ENCODE measurements around the gene PRSS2.
"Not testable (repeated sequence)": the region's sequence is repeated elsewhere in the genome, so short reads cannot be mapped to it uniquely, and the experiment has no call there.

Gene PRSS2

GRCh38 chr7:142759433-142759832 is 11.3 kb upstream of the PRSS2 start:
- DNase-seq (ENCODE audit: low read depth) = no peak

GRCh38 chr7:142760071-142760642 is 10.6 kb upstream of the PRSS2 start:
- no peak for DNase-seq (ENCODE audit: low read depth)

GRCh38 chr7:142761606-142762005 is 9.2 kb upstream of the PRSS2 start:
- DNase-seq (ENCODE audit: low read depth) = not testable (repeated sequence)

GRCh38 chr7:142762104-142762503 is 8.7 kb upstream of the PRSS2 start:
- DNase-seq (ENCODE audit: low read depth) = no peak

GRCh38 chr7:142767451-142767850 is 3.3 kb upstream of the PRSS2 start:
- DNase-seq (ENCODE audit: low read depth) = no peak

- DNase-seq (ENCODE audit: low read depth) = no peak
Measured at GRCh38 chr7:142767861-142768260, 2.9 kb upstream of the PRSS2 start.

- DNase-seq (ENCODE audit: low read depth) = not testable (repeated sequence)
Measured at GRCh38 chr7:142768885-142769284, 1.9 kb upstream of the PRSS2 start.

GRCh38 chr7:142771353-142771723 is 568 bp downstream of the PRSS2 start:
- no peak for DNase-seq (ENCODE audit: low read depth)

- DNase-seq (ENCODE audit: low read depth) = no peak
Measured at GRCh38 chr7:142772051-142772450, 1.3 kb downstream of the PRSS2 start.

- DNase-seq (ENCODE audit: low read depth) = no peak
Measured at GRCh38 chr7:142772673-142773072, 1.9 kb downstream of the PRSS2 start.

- no peak for DNase-seq (ENCODE audit: low read depth)
Measured at GRCh38 chr7:142773230-142773629, 2.5 kb downstream of the PRSS2 start.

GRCh38 chr7:142773937-142774744 is 3.4 kb downstream of the PRSS2 start:
- DNase-seq (ENCODE audit: low read depth) = no peak

GRCh38 chr7:142774826-142775225 is 4.1 kb downstream of the PRSS2 start:
- no peak for DNase-seq (ENCODE audit: low read depth)

GRCh38 chr7:142775351-142776115 is 4.8 kb downstream of the PRSS2 start:
- DNase-seq (ENCODE audit: low read depth) = not testable (repeated sequence)

GRCh38 chr7:142776206-142776844 is 5.6 kb downstream of the PRSS2 start:
- no peak for DNase-seq (ENCODE audit: low read depth)

GRCh38 chr7:142776845-142777225 is 6.1 kb downstream of the PRSS2 start:
- not testable (repeated sequence) for DNase-seq (ENCODE audit: low read depth)

- no peak for DNase-seq (ENCODE audit: low read depth)
Measured at GRCh38 chr7:142777318-142777717, 6.5 kb downstream of the PRSS2 start.

- no peak for DNase-seq (ENCODE audit: low read depth)
Measured at GRCh38 chr7:142782922-142783900, 12.4 kb downstream of the PRSS2 start.

- no peak for DNase-seq (ENCODE audit: low read depth)
Measured at GRCh38 chr7:142784096-142784495, 13.3 kb downstream of the PRSS2 start.

- no peak for DNase-seq (ENCODE audit: low read depth)
Measured at GRCh38 chr7:142784716-142785115, 13.9 kb downstream of the PRSS2 start.

GRCh38 chr7:142785841-142786250 is 15.1 kb downstream of the PRSS2 start:
- DNase-seq (ENCODE audit: low read depth) = no peak

Data from stimulated activated CD8-positive, alpha-beta memory T cell treated with anti-CD3 and anti-CD28 coated beads, Interleukin-15, amount 100 ng/mL, for 24 hours (primary cell).